Naive thymus-derived CD4-positive, alpha-beta T cell (primary cell): ENCODE results near the gene MGAT1. TPM values are rescaled to one million over a fixed set of nuclear protein-coding genes. Genes with fewer than 3 reads are reported as not detected.

Experiments used
- ATAC-seq: fragments of 150-1000 bp; cut with Tn5 transposase; 2 replicates; pipeline ENCODE4 v1.10.0; 2021; ENCODE audit warnings: mild to moderate bottlenecking, moderate library complexity
- CTCF ChIA-PET: fragments of 350-600 bp; sonication (Branson Sonifier 250); formaldehyde crosslinking; loops from one replicate; lab custom pipeline; 2021; ENCODE audit warnings: antibody characterized with exemption; lab: Charles Lee
- POLR2A ChIA-PET: fragments of 350-600 bp; sonication (Branson Sonifier 250); formaldehyde crosslinking; loops from one replicate; lab custom pipeline; 2021; ENCODE audit warnings: antibody characterized with exemption, inconsistent platforms; lab: Charles Lee
- DNase-seq, 9 donors: peaks; one replicate each; pipeline versions ENCODE4 v3.0.0 to v3.0.0-alpha.2; 2020 to 2022; ENCODE audit warnings: mixed read lengths in 1 of 9
- H3K27ac ChIP-seq: one replicate; pipeline ENCODE4 v1.7.0; 2013; ENCODE audit warnings: mild to moderate bottlenecking, low read depth, low read length, moderate library complexity
- H3K27me3 ChIP-seq, 2 donors: one replicate each; pipeline ENCODE4 v1.7.0; 2013; ENCODE audit warnings: low read length in 2 of 2, mild to moderate bottlenecking in 2 of 2, moderate library complexity in 2 of 2; ENCODE audit not compliant: control insufficient read depth in 2 of 2, insufficient read depth in 2 of 2
- H3K36me3 ChIP-seq, 3 experiments: 1 replicate in 2 of 3; 2 replicates in 1 of 3; pipeline ENCODE4 v1.7.0; 2013; ENCODE audit warnings: low read length in 3 of 3, mild to moderate bottlenecking in 3 of 3, moderate library complexity in 1 of 3; ENCODE audit not compliant: insufficient read depth in 3 of 3, control insufficient read depth in 2 of 3
- H3K4me1 ChIP-seq, 2 donors: one replicate each; pipeline ENCODE4 v1.7.0; 2013; ENCODE audit warnings: low read length in 2 of 2, mild to moderate bottlenecking in 2 of 2, moderate library complexity in 1 of 2; ENCODE audit not compliant: control insufficient read depth in 2 of 2, insufficient read depth in 2 of 2
- H3K4me3 ChIP-seq: 2 replicates; pipeline ENCODE4 v1.7.0; 2013; ENCODE audit warnings: mild to moderate bottlenecking, low read length
- H3K9me3 ChIP-seq, 3 experiments: 1 replicate in 2 of 3; 2 replicates in 1 of 3; pipeline ENCODE4 v1.7.0; 2013; ENCODE audit warnings: low read length in 3 of 3; ENCODE audit not compliant: control insufficient read depth in 2 of 3
- H3K27ac Mint-ChIP-seq, 9 donors: one replicate each; pipeline ENCODE4 v1.8.0; 2020 to 2022; ENCODE audit warnings: mixed read lengths in 9 of 9, mild to moderate bottlenecking in 8 of 9, moderate library complexity in 5 of 9, inconsistent platforms in 2 of 9
- H3K27me3 Mint-ChIP-seq, 5 donors: one replicate each; pipeline ENCODE4 v1.8.0; 2021 to 2022; ENCODE audit warnings: mixed read lengths in 5 of 5, mild to moderate bottlenecking in 1 of 5
- H3K36me3 Mint-ChIP-seq, 5 donors: one replicate each; pipeline ENCODE4 v1.8.0; 2020 to 2022; ENCODE audit warnings: mixed read lengths in 5 of 5, mild to moderate bottlenecking in 3 of 5, inconsistent platforms in 1 of 5
- H3K4me1 Mint-ChIP-seq, 7 donors: one replicate each; pipeline ENCODE4 v1.8.0; 2020 to 2022; ENCODE audit warnings: mixed read lengths in 7 of 7, mild to moderate bottlenecking in 3 of 7, inconsistent platforms in 1 of 7
- H3K4me3 Mint-ChIP-seq, 10 donors: one replicate each; pipeline ENCODE4 v1.8.0; 2020 to 2022; ENCODE audit warnings: mild to moderate bottlenecking in 10 of 10, mixed read lengths in 10 of 10, moderate library complexity in 6 of 10, inconsistent platforms in 2 of 10
- H3K9me3 Mint-ChIP-seq, 11 donors: one replicate each; pipeline ENCODE4 v1.8.0; 2020 to 2022; ENCODE audit warnings: mixed read lengths in 11 of 11, mild to moderate bottlenecking in 4 of 11, inconsistent platforms in 1 of 11, moderate library complexity in 1 of 11
- intact Hi-C, 2 donors: fragments of 100-400 bp; cut with micrococcal nuclease; formaldehyde crosslinking; loops; one replicate each; pipeline ENCODE4 v1.15.1; 2023
- polyA plus RNA-seq, 2 donors: library from polyadenylated mRNA; unstranded; fragments of 300-500 nt; fragmentation: Illumina TruSeq; gene quantifications; one replicate each; pipeline ENCODE4 v1.2.3, GENCODE V29; 2021
- total RNA-seq, 6 experiments: library from RNA in 5 of 6; stranded (reverse) in 5 of 6; gene quantifications; 1 replicate in 5 of 6; 2 replicates in 1 of 6; pipeline ENCODE4 v1.2.3 and lab custom pipeline; 2021 to 2026

The MGAT1 gene
- total and polyA plus RNA-seq, 7 experiments from 2014 or later: 98.6 to 206 (median 178) TPM

- no peaks in the 10 kb centered on the region for H3K9me3 ChIP-seq
- peak overlapping the region; percentile 22 for H3K27ac ChIP-seq
- peaks cover 5 to 62% (median 10%) of the 10 kb centered on the region in 3 experiments for H3K36me3 ChIP-seq
- Mint-ChIP-seq H3K4me1 (peaks cover 44 to 71% (median 61%) of the 10 kb centered on the region in 7 donors), H3K27me3 (no peaks in the 10 kb centered on the region), H3K36me3 (peaks cover 0 to 34% (median 14%) of the 10 kb centered on the region in 5 donors), H3K9me3 (no peaks in the 10 kb centered on the region), H3K4me3 (peak overlapping the region in 2 of 10 donors; percentile 21 to 42), H3K27ac (peak overlapping the region in 6 of 9 donors; percentile 35 to 87 (median 56))
- intact Hi-C loops: no loop called here
- no peak for DNase-seq
- H3K27me3 ChIP-seq: no peaks in the 10 kb centered on the region
- POLR2A ChIA-PET: interaction anchor here (0.5 kb wide), 1 partner anchor 9 kb away, joined by 3 read pairs; no protein-coding TSS in a partner anchor
- no peak for ATAC-seq
- H3K4me1 ChIP-seq: peaks cover 30 to 32% of the 10 kb centered on the region in 2 donors
- CTCF ChIA-PET: no interaction called here
- H3K4me3 ChIP-seq: no peak overlapping the region
These were observed 9.7 kb downstream of the MGAT1 start for GRCh38 chr5:180792965-180793287.

- H3K4me1 Mint-ChIP-seq: peaks cover 43 to 71% (median 61%) of the 10 kb centered on the region in 7 donors
- no peaks in the 10 kb centered on the region for H3K27me3 Mint-ChIP-seq
- H3K9me3 Mint-ChIP-seq: no peaks in the 10 kb centered on the region
- ChIA-PET POLR2A (interaction anchor here (0.5 to 1.2 kb wide), 4 partner anchors 9 to 24 kb away, joined by 3 to 4 read pairs (median 4); no protein-coding TSS in a partner anchor), CTCF (interaction anchor here (1.1 to 1.4 kb wide), 2 partner anchors 9 to 26 kb away, joined by 3 read pairs; no protein-coding TSS in a partner anchor)
- Histone ChIP-seq H3K4me1 (peaks cover 25 to 27% of the 10 kb centered on the region in 2 donors), H3K4me3 (no peak overlapping the region), H3K36me3 (peaks cover 5 to 67% (median 10%) of the 10 kb centered on the region in 3 experiments), H3K27ac (no peak overlapping the region), H3K9me3 (no peaks in the 10 kb centered on the region), H3K27me3 (no peaks in the 10 kb centered on the region)
- DNase-seq (no peak), ATAC-seq (no peak)
- H3K4me3 Mint-ChIP-seq: peak overlapping the region in 1 of 10 donors; percentile 5
- H3K36me3 Mint-ChIP-seq: peaks cover 0 to 37% (median 14%) of the 10 kb centered on the region in 5 donors
- intact Hi-C loops: no loop called here
- peak overlapping the region in 3 of 9 donors; percentile 38 to 51 (median 50) for H3K27ac Mint-ChIP-seq
These were observed 10.2 kb downstream of the MGAT1 start for GRCh38 chr5:180792287-180792964.

GRCh38 chr5:180791611-180792213 is 10.9 kb downstream of the MGAT1 start:
- Histone ChIP-seq H3K4me3 (no peak overlapping the region), H3K9me3 (no peaks in the 10 kb centered on the region), H3K36me3 (peaks cover 5 to 71% (median 10%) of the 10 kb centered on the region in 3 experiments), H3K4me1 (peaks cover 19 to 21% of the 10 kb centered on the region in 2 donors), H3K27ac (no peak overlapping the region), H3K27me3 (no peaks in the 10 kb centered on the region)
- Mint-ChIP-seq H3K36me3 (peaks cover 0 to 37% (median 14%) of the 10 kb centered on the region in 5 donors), H3K9me3 (no peaks in the 10 kb centered on the region), H3K27ac (peak overlapping the region in 2 of 9 donors; percentile 62 to 71), H3K4me3 (no peak overlapping the region), H3K27me3 (no peaks in the 10 kb centered on the region), H3K4me1 (peaks cover 44 to 72% (median 62%) of the 10 kb centered on the region in 7 donors)
- ChIA-PET POLR2A (interaction anchor here (0.8 to 1.3 kb wide), 5 partner anchors 9 to 39 kb away, joined by 3 to 5 read pairs (median 4); no protein-coding TSS in a partner anchor), CTCF (interaction anchor here (1.1 to 1.4 kb wide), 2 partner anchors 9 to 27 kb away, joined by 3 read pairs; no protein-coding TSS in a partner anchor)
- ATAC-seq (no peak), DNase-seq (no peak)
- intact Hi-C loops: no loop called here

- H3K27me3 ChIP-seq: no peaks in the 10 kb centered on the region
- POLR2A ChIA-PET: interaction anchor here (0.5 to 2.1 kb wide), 3 partner anchors 19 to 40 kb away, joined by 4 to 13 read pairs (median 5); no protein-coding TSS in a partner anchor
- no peaks in the 10 kb centered on the region for H3K9me3 ChIP-seq
- no peak overlapping the region for H3K27ac ChIP-seq
- peaks cover 41 to 72% (median 61%) of the 10 kb centered on the region in 7 donors for H3K4me1 Mint-ChIP-seq
- CTCF ChIA-PET: interaction anchor here (1.2 to 1.4 kb wide), 2 partner anchors 40 to 79 kb away, joined by 3 read pairs; no protein-coding TSS in a partner anchor
- peaks cover 10% of the 10 kb centered on the region in 2 donors for H3K4me1 ChIP-seq
- peak overlapping the region in 6 of 9 donors; percentile 20 to 75 (median 63) for H3K27ac Mint-ChIP-seq
- H3K36me3 Mint-ChIP-seq: peaks cover 0 to 31% (median 8%) of the 10 kb centered on the region in 5 donors
- DNase-seq (no peak), ATAC-seq (no peak)
- intact Hi-C loops: no loop called here
- no peak overlapping the region for H3K4me3 ChIP-seq
- H3K4me3 Mint-ChIP-seq: no peak overlapping the region
- H3K9me3 Mint-ChIP-seq: no peaks in the 10 kb centered on the region
- no peaks in the 10 kb centered on the region for H3K27me3 Mint-ChIP-seq
- H3K36me3 ChIP-seq: peaks cover 5 to 63% (median 10%) of the 10 kb centered on the region in 3 experiments
These were observed 12.1 kb downstream of the MGAT1 start for GRCh38 chr5:180790524-180790923.

GRCh38 chr5:180790020-180790419 is 12.6 kb downstream of the MGAT1 start:
- ChIA-PET CTCF (interaction anchor here (1.2 to 1.4 kb wide), 2 partner anchors 41 to 79 kb away, joined by 3 read pairs; no protein-coding TSS in a partner anchor), POLR2A (interaction anchor here (1.1 to 2.1 kb wide), 3 partner anchors 20 to 41 kb away, joined by 3 to 13 read pairs (median 8); no protein-coding TSS in a partner anchor)
- H3K36me3 Mint-ChIP-seq: peaks cover 0 to 26% (median 8%) of the 10 kb centered on the region in 5 donors
- Histone ChIP-seq H3K4me1 (peaks cover 7 to 13% of the 10 kb centered on the region in 2 donors), H3K9me3 (no peaks in the 10 kb centered on the region), H3K36me3 (peaks cover 5 to 60% (median 10%) of the 10 kb centered on the region in 3 experiments), H3K27ac (no peak overlapping the region), H3K4me3 (no peak overlapping the region), H3K27me3 (no peaks in the 10 kb centered on the region)
- peak overlapping the region in 8 of 9 donors; percentile 20 to 75 (median 59) for H3K27ac Mint-ChIP-seq
- no peak for DNase-seq
- no peak overlapping the region for H3K4me3 Mint-ChIP-seq
- no peaks in the 10 kb centered on the region for H3K9me3 Mint-ChIP-seq
- no peaks in the 10 kb centered on the region for H3K27me3 Mint-ChIP-seq
- peaks cover 38 to 68% (median 60%) of the 10 kb centered on the region in 7 donors for H3K4me1 Mint-ChIP-seq
- ATAC-seq: peak; percentile 70
- intact Hi-C loops: no loop called here
